ENCODE results near the gene C15orf61.
A peak's percentile ranks its signal among the peaks of the same experiment; 100 is the strongest.

The C15orf61 gene

GRCh38 chr15:67548862-67549651 lies 28.1 kb downstream of the C15orf61 start (continued):
- TF ChIP-seq TCF7L2 (IDR thresholded peaks at IDR 0.05; ENCODE audit: borderline replicate concordance, low read depth, low read length): no peak; the same call in 1 of the 2 replicates
- peak; percentile 88 for TF ChIP-seq ZSCAN30 (tag by site-specific recombination; IDR thresholded peaks at IDR 0.05)
- TF ChIP-seq, protein P1, sequence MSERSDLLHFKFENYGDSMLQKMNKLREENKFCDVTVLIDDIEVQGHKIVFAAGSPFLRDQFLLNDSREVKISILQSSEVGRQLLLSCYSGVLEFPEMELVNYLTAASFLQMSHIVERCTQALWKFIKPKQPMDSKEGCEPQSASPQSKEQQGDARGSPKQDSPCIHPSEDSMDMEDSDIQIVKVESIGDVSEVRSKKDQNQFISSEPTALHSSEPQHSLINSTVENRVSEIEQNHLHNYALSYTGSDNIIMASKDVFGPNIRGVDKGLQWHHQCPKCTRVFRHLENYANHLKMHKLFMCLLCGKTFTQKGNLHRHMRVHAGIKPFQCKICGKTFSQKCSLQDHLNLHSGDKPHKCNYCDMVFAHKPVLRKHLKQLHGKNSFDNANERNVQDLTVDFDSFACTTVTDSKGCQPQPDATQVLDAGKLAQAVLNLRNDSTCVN (tag by site-specific recombination; optimal IDR thresholded peaks at IDR 0.05): no peak
- TF ChIP-seq ZNF132 (tag by site-specific recombination; IDR thresholded peaks at IDR 0.05; ENCODE audit: borderline replicate concordance): no peak
- no peak for TF ChIP-seq ZNF837 (tag by site-specific recombination; IDR thresholded peaks at IDR 0.05)
- peak; percentile 84 for TF ChIP-seq ZIC2 (tag by site-specific recombination; IDR thresholded peaks at IDR 0.05)
- peak; percentile 29; the same call in 1 of the 2 replicates for TF ChIP-seq ZXDB (tag by site-specific recombination; IDR thresholded peaks at IDR 0.05)
- no peak for TF ChIP-seq RBAK (tag by site-specific recombination; IDR thresholded peaks at IDR 0.05)
- peak; percentile 97 for TF ChIP-seq ZNF600 (tag by site-specific recombination; IDR thresholded peaks at IDR 0.05)
- TF ChIP-seq ZNF777 (tag by site-specific recombination; IDR thresholded peaks at IDR 0.05; ENCODE audit: borderline replicate concordance): no peak
- no peak for TF ChIP-seq ZNF830 (tag by site-specific recombination; IDR thresholded peaks at IDR 0.05; ENCODE audit: low read depth)
- TF ChIP-seq ZNF660 (tag by site-specific recombination; IDR thresholded peaks at IDR 0.05): peak; percentile 57; the same call in 1 of the 2 replicates
- no peak for TF ChIP-seq ZBTB10 (tag by site-specific recombination; IDR thresholded peaks at IDR 0.05)
- TF ChIP-seq ZNF549 (tag by site-specific recombination; IDR thresholded peaks at IDR 0.05): no peak
- TF ChIP-seq ZBTB7A (tag by site-specific recombination; IDR thresholded peaks at IDR 0.05; ENCODE audit: low read depth): no peak
- no peak for TF ChIP-seq ZNF529 (tag by site-specific recombination; IDR thresholded peaks at IDR 0.05; ENCODE audit: insufficient replicate concordance)
- TF ChIP-seq, protein P2, sequence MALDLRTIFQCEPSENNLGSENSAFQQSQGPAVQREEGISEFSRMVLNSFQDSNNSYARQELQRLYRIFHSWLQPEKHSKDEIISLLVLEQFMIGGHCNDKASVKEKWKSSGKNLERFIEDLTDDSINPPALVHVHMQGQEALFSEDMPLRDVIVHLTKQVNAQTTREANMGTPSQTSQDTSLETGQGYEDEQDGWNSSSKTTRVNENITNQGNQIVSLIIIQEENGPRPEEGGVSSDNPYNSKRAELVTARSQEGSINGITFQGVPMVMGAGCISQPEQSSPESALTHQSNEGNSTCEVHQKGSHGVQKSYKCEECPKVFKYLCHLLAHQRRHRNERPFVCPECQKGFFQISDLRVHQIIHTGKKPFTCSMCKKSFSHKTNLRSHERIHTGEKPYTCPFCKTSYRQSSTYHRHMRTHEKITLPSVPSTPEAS (tag by site-specific recombination; IDR thresholded peaks at IDR 0.05): no peak
- TF ChIP-seq IKZF3 (tag by site-specific recombination; IDR thresholded peaks at IDR 0.05): 0 out of 2 replicates have a peak, but pooled peaks have one; percentile 54
- TF ChIP-seq SP7 (tag by site-specific recombination; IDR thresholded peaks at IDR 0.05): no peak
- peak; percentile 100 for TF ChIP-seq ZBTB44 (tag by site-specific recombination; IDR thresholded peaks at IDR 0.05)
- no peak for TF ChIP-seq ZNF211 (tag by site-specific recombination; IDR thresholded peaks at IDR 0.05; ENCODE audit: low read depth)
- no peak for TF ChIP-seq ZNF23 (tag by site-specific recombination; IDR thresholded peaks at IDR 0.05; ENCODE audit: borderline replicate concordance)
- no peak for TF ChIP-seq MZF1 (tag by site-specific recombination; IDR thresholded peaks at IDR 0.05; ENCODE audit: borderline replicate concordance)
- TF ChIP-seq KLF1 (tag by site-specific recombination; IDR thresholded peaks at IDR 0.05): no peak
- peak; percentile 94 for TF ChIP-seq ZNF610 (tag by site-specific recombination; IDR thresholded peaks at IDR 0.05; ENCODE audit: borderline replicate concordance)
- TF ChIP-seq WT1 (tag by site-specific recombination; IDR thresholded peaks at IDR 0.05): peak; percentile 3; the same call in 1 of the 2 replicates
- TF ChIP-seq SCRT1 (tag by site-specific recombination; IDR thresholded peaks at IDR 0.05; ENCODE audit: borderline replicate concordance): 0 out of 2 replicates have a peak, but pooled peaks have one; percentile 60
- TF ChIP-seq ZNF521 (tag by site-specific recombination; IDR thresholded peaks at IDR 0.05): no peak
- peak; percentile 38; the same call in 1 of the 2 replicates for TF ChIP-seq ZNF596 (tag by site-specific recombination; IDR thresholded peaks at IDR 0.05)
- no peak for TF ChIP-seq GLI2 (tag by site-specific recombination; IDR thresholded peaks at IDR 0.05; ENCODE audit: borderline replicate concordance, low read depth)
- no peak for TF ChIP-seq ZSCAN18 (tag by site-specific recombination; IDR thresholded peaks at IDR 0.05)
- TF ChIP-seq SCRT2 (tag by site-specific recombination; IDR thresholded peaks at IDR 0.05): peak; percentile 76; the same call in 1 of the 2 replicates
